IPS-15b (cell line): Measurements from ENCODE around the gene SLAMF6.
"Not testable (repeated sequence)": the region's sequence is repeated elsewhere in the genome, so short reads cannot be mapped to it uniquely, and the experiment has no call there.

Experiments
- H3K27me3 ChIP-seq: one replicate; pipeline ENCODE4 v1.6.1; 2013; ENCODE audit warnings: low read length; ENCODE audit not compliant: control insufficient read depth, insufficient read depth
- H3K36me3 ChIP-seq: one replicate; pipeline ENCODE4 v1.6.1; 2013; ENCODE audit warnings: low read length; ENCODE audit not compliant: control insufficient read depth, insufficient read depth
- H3K4me1 ChIP-seq: one replicate; pipeline ENCODE4 v1.6.1; 2013; ENCODE audit warnings: mild to moderate bottlenecking, low read length; ENCODE audit not compliant: control insufficient read depth, insufficient read depth
- H3K4me3 ChIP-seq: one replicate; pipeline ENCODE4 v1.5.1; 2013; ENCODE audit warnings: low read depth, low read length
- H3K9ac ChIP-seq: one replicate; pipeline ENCODE4 v1.6.1; 2013; ENCODE audit warnings: low read depth, mild to moderate bottlenecking, low read length
- H3K9me3 ChIP-seq: one replicate; pipeline ENCODE4 v1.6.1; 2013; ENCODE audit warnings: mild to moderate bottlenecking, low read length; ENCODE audit not compliant: control insufficient read depth, insufficient read depth

Gene SLAMF6

GRCh38 chr1:160523789-160524188 lies 734 bp upstream of the SLAMF6 start:
- not testable (repeated sequence) for H3K27me3 ChIP-seq, H3K9ac ChIP-seq, H3K4me3 ChIP-seq, H3K9me3 ChIP-seq, H3K36me3 ChIP-seq
- H3K4me1 ChIP-seq, result peaks cover 20% of the 10 kb centered on the region

- H3K36me3 ChIP-seq, result no peaks in the 10 kb centered on the region
- no peak overlapping the region for H3K4me3 ChIP-seq
- no peaks in the 10 kb centered on the region for H3K27me3 ChIP-seq
- no peaks in the 10 kb centered on the region for H3K9me3 ChIP-seq
- no peak overlapping the region for H3K9ac ChIP-seq
- H3K4me1 ChIP-seq, result peaks cover 20% of the 10 kb centered on the region
Observed at GRCh38 chr1:160522136-160522535, 919 bp downstream of the SLAMF6 start.

- Histone ChIP-seq H3K36me3 (no peaks in the 10 kb centered on the region), H3K9ac (no peak overlapping the region), H3K4me3 (no peak overlapping the region), H3K9me3 (no peaks in the 10 kb centered on the region), H3K4me1 (peaks cover 20% of the 10 kb centered on the region), H3K27me3 (no peaks in the 10 kb centered on the region)
Observed at GRCh38 chr1:160521554-160521953, 1.5 kb downstream of the SLAMF6 start.

- Histone ChIP-seq H3K9ac (no peak overlapping the region), H3K9me3 (no peaks in the 10 kb centered on the region), H3K4me1 (peaks cover 20% of the 10 kb centered on the region), H3K4me3 (no peak overlapping the region), H3K36me3 (no peaks in the 10 kb centered on the region), H3K27me3 (no peaks in the 10 kb centered on the region)
Observed at GRCh38 chr1:160520999-160521398, 2.1 kb downstream of the SLAMF6 start.

- no peak overlapping the region for H3K4me3 ChIP-seq
- H3K9me3 ChIP-seq, result no peaks in the 10 kb centered on the region
- H3K4me1 ChIP-seq, result peaks cover 20% of the 10 kb centered on the region
- H3K27me3 ChIP-seq, result no peaks in the 10 kb centered on the region
- no peak overlapping the region for H3K9ac ChIP-seq
- H3K36me3 ChIP-seq, result no peaks in the 10 kb centered on the region
Observed at GRCh38 chr1:160520582-160520981, 2.5 kb downstream of the SLAMF6 start.

- H3K9me3 ChIP-seq, result no peaks in the 10 kb centered on the region
- no peak overlapping the region for H3K9ac ChIP-seq
- no peak overlapping the region for H3K4me3 ChIP-seq
- no peaks in the 10 kb centered on the region for H3K36me3 ChIP-seq
- no peaks in the 10 kb centered on the region for H3K27me3 ChIP-seq
- H3K4me1 ChIP-seq, result peaks cover 20% of the 10 kb centered on the region
Observed at GRCh38 chr1:160519642-160520435, 3.2 kb downstream of the SLAMF6 start.

GRCh38 chr1:160517519-160517918 lies 5.5 kb downstream of the SLAMF6 start:
- H3K36me3 ChIP-seq, H3K27me3 ChIP-seq, H3K4me3 ChIP-seq, H3K9ac ChIP-seq, H3K9me3 ChIP-seq: not testable (repeated sequence)
- H3K4me1 ChIP-seq, result peaks cover 20% of the 10 kb centered on the region

GRCh38 chr1:160515908-160516307 lies 7.1 kb downstream of the SLAMF6 start:
- H3K9ac ChIP-seq, H3K9me3 ChIP-seq, H3K27me3 ChIP-seq, H3K4me3 ChIP-seq, H3K36me3 ChIP-seq: not testable (repeated sequence)
- peaks cover 16% of the 10 kb centered on the region for H3K4me1 ChIP-seq

- Histone ChIP-seq H3K4me3 (no peak overlapping the region), H3K36me3 (no peaks in the 10 kb centered on the region), H3K27me3 (no peaks in the 10 kb centered on the region), H3K4me1 (no peaks in the 10 kb centered on the region), H3K9me3 (no peaks in the 10 kb centered on the region), H3K9ac (no peak overlapping the region)
Observed at GRCh38 chr1:160504651-160505050, 18.4 kb downstream of the SLAMF6 start.

GRCh38 chr1:160503087-160503486 lies 20.0 kb downstream of the SLAMF6 start:
- Histone ChIP-seq H3K9ac (no peak overlapping the region), H3K9me3 (no peaks in the 10 kb centered on the region), H3K4me1 (no peaks in the 10 kb centered on the region), H3K27me3 (no peaks in the 10 kb centered on the region), H3K4me3 (no peak overlapping the region), H3K36me3 (no peaks in the 10 kb centered on the region)

- H3K9ac ChIP-seq, result no peak overlapping the region
- H3K4me3 ChIP-seq, result no peak overlapping the region
- no peaks in the 10 kb centered on the region for H3K9me3 ChIP-seq
- H3K27me3 ChIP-seq, result no peaks in the 10 kb centered on the region
- no peaks in the 10 kb centered on the region for H3K4me1 ChIP-seq
- no peaks in the 10 kb centered on the region for H3K36me3 ChIP-seq
Observed at GRCh38 chr1:160500321-160500990, 22.6 kb downstream of the SLAMF6 start.

- Histone ChIP-seq H3K4me3 (no peak overlapping the region), H3K36me3 (no peaks in the 10 kb centered on the region), H3K27me3 (no peaks in the 10 kb centered on the region), H3K9me3 (no peaks in the 10 kb centered on the region), H3K4me1 (no peaks in the 10 kb centered on the region), H3K9ac (no peak overlapping the region)
Observed at GRCh38 chr1:160499631-160500030, 23.4 kb downstream of the SLAMF6 start.
